Fibroblast of the aortic adventitia (primary cell): ENCODE results near the gene PIGT. TPM values are rescaled to one million over a fixed set of nuclear protein-coding genes. Genes with fewer than 3 reads are reported as not detected.
A peak's percentile ranks its signal among the peaks of the same experiment; 100 is the strongest.

Experiments
- DNase-seq: peaks from one replicate; pipeline ENCODE4 v3.0.0-alpha.2; 2010; ENCODE audit warnings: low read depth
- H3K4me3 ChIP-seq: 2 replicates; pipeline ENCODE4 v1.5.1; 2011; ENCODE audit warnings: low read depth, mild to moderate bottlenecking, control low read depth, low read length, moderate library complexity
- CTCF ChIP-seq: IDR thresholded peaks from 2 replicates; pipeline ENCODE4 v1.5.1; 2011; ENCODE audit warnings: mild to moderate bottlenecking, low read length, control low read depth, inconsistent platforms; ENCODE audit not compliant: insufficient read depth
- total RNA-seq: library from RNA; depleted of rRNA; stranded (reverse); fragments of >200 nt; gene quantifications from 2 replicates; pipeline ENCODE4 v1.2.3, GENCODE V29; 2012; ENCODE audit warnings: low replicate concordance

The PIGT gene
- total RNA-seq, 1 donor, result 67.4 TPM

- no peak overlapping the region for H3K4me3 ChIP-seq
- peak; percentile 24 for TF ChIP-seq CTCF
- peak; percentile 12 for DNase-seq
Measured at GRCh38 chr20:45459606-45460005, 43.7 kb downstream of the PIGT start.

DNA sequence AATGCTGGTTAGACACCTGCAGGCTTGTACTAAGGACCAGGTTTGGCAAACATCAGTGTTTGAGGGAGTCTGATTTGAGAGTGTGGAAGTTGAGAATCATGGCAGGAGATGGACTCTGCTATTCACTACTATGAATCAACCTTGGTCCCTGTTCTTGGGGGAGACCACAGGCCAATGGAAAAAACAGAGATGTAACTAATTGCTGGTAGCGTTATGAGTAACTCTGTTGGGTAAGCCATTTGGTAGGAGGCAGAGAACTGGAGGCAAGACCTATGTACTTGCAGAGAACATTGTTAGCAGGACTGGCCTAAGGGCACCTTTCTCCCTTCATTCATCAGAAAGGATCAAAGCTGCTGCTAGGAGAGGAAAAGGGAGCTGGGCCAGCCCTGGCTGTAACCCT, 45.3 kb downstream of the PIGT start:
- no peak for TF ChIP-seq CTCF
- no peak for DNase-seq
- H3K4me3 ChIP-seq, result no peak overlapping the region

- DNase-seq, result no peak
- TF ChIP-seq CTCF, result no peak
- H3K4me3 ChIP-seq, result no peak overlapping the region
Measured at GRCh38 chr20:45462711-45463509, 47.0 kb downstream of the PIGT start.

DNA sequence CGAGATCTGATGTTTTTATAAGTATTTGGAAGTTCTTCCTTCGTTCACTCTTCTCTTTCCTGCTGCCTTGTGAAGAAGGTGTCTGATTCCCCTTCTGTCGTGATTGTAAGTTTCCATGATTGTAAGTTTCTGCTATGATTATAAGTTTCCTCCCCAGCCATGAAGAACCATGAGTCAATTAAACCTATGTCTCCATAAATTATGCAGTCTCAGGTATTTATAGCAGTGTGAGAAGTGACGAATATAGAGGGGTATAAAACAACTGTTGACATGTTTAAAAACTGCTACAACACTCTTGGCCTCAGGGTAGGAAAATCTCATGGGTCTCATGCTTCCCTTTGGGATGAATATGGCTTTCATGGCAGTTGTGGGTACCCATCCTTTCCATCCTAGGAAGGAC, 47.8 kb downstream of the PIGT start:
- TF ChIP-seq CTCF, result no peak
- no peak for DNase-seq
- no peak overlapping the region for H3K4me3 ChIP-seq

DNA sequence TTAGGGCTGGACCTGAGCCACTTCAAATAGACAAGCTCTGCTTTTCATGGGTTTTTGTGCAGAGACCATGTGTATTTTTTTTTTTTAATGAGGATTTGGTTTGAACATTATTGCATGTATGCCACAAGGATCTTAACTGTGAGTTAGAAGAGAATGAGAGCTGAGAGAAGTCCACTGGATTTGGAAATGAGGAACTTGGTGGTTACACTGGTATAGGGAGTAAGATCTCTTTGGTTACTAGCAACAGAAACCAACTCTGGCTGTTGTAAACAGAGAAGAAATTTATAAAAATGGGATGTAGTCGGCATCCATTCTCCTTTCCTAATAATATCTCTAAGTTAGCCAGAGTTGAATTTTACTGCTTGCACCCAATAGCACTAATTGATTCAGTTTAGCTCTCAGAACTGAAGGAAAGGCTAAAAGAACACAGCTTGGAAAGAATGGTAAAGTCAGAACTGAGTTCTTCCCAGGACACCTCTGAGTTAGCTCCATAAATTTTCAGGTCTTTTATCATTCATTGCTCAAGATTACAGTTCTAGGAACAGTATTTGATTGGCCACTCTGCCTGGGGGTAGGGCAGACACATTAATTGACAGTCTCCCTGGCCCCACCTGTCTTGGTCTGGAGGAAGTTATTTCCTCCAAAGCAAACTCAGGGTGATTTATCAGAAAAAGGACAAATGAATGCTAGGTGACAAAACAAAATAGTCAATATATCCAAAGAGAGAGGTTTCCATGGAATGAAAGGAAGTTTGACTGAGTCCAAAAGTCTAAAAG, 49.7 kb downstream of the PIGT start:
- no peak for TF ChIP-seq CTCF
- no peak overlapping the region for H3K4me3 ChIP-seq
- no peak for DNase-seq

GRCh38 chr20:45467172-45467571, 51.2 kb downstream of the PIGT start:
- no peak for DNase-seq
- H3K4me3 ChIP-seq, result no peak overlapping the region
- no peak for TF ChIP-seq CTCF
